IPS DF 6.9 (cell line): ENCODE measurements around the gene TET2.

ENCODE experiments used
- DNase-seq: peaks from one replicate; pipeline ENCODE4 v3.0.0-alpha.2; 2013; ENCODE audit warnings: low read depth, low spot score
- H3K27ac ChIP-seq: one replicate; pipeline ENCODE4 v1.5.1; 2013; ENCODE audit warnings: low read length, control low read depth
- H3K27me3 ChIP-seq: 2 replicates; pipeline ENCODE4 v1.6.1; 2013; ENCODE audit warnings: mild to moderate bottlenecking, low read length; ENCODE audit not compliant: control insufficient read depth, insufficient read depth
- H3K36me3 ChIP-seq: 2 replicates; pipeline ENCODE4 v1.6.1; 2013; ENCODE audit warnings: low read length; ENCODE audit not compliant: control insufficient read depth, insufficient read depth
- H3K4me1 ChIP-seq: 2 replicates; pipeline ENCODE4 v1.6.1; 2013; ENCODE audit warnings: low read length; ENCODE audit not compliant: control insufficient read depth, insufficient read depth
- H3K4me3 ChIP-seq: 2 replicates; pipeline ENCODE4 v1.5.1; 2013; ENCODE audit warnings: mild to moderate bottlenecking, low read length
- H3K9me3 ChIP-seq: 2 replicates; pipeline ENCODE4 v1.6.1; 2013; ENCODE audit warnings: low read length, inconsistent platforms; ENCODE audit not compliant: control insufficient read depth, insufficient read depth
- WGBS: extraction: QIAGEN DNeasy Blood & Tissue Kit; methylation state at CpG from one replicate; pipeline ENCODE4 v1.1.7; 2013; ENCODE audit warnings: mixed read lengths, missing lambda C conversion rate; ENCODE audit not compliant: insufficient read length, insufficient coverage; 5-methylcytosine and 5-hydroxymethylcytosine counted together

Gene TET2

GRCh38 chr4:105232374-105232773, 85.7 kb downstream of the TET2 start:
- Histone ChIP-seq H3K27me3 (no peaks in the 10 kb centered on the region), H3K4me1 (no peaks in the 10 kb centered on the region), H3K9me3 (no peaks in the 10 kb centered on the region), H3K27ac (no peak overlapping the region), H3K36me3 (no peaks in the 10 kb centered on the region), H3K4me3 (no peak overlapping the region)
- WGBS: no CpG with 5 or more reads among the region's 4 CpGs
- DNase-seq: no peak

DNA sequence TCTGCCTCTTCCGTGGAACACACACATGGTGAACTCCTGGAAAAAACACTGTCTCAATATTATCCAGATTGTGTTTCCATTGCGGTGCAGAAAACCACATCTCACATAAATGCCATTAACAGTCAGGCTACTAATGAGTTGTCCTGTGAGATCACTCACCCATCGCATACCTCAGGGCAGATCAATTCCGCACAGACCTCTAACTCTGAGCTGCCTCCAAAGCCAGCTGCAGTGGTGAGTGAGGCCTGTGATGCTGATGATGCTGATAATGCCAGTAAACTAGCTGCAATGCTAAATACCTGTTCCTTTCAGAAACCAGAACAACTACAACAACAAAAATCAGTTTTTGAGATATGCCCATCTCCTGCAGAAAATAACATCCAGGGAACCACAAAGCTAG, 87.9 kb downstream of the TET2 start:
- WGBS: no CpG with 5 or more reads among the region's 4 CpGs
- no peak for DNase-seq
- no peak overlapping the region for H3K27ac ChIP-seq
- no peaks in the 10 kb centered on the region for H3K27me3 ChIP-seq
- H3K36me3 ChIP-seq: no peaks in the 10 kb centered on the region
- H3K9me3 ChIP-seq: no peaks in the 10 kb centered on the region
- H3K4me1 ChIP-seq: no peaks in the 10 kb centered on the region
- no peak overlapping the region for H3K4me3 ChIP-seq

- no peak for DNase-seq
- Histone ChIP-seq H3K27ac (no peak overlapping the region), H3K27me3 (no peaks in the 10 kb centered on the region), H3K9me3 (no peaks in the 10 kb centered on the region), H3K4me1 (no peaks in the 10 kb centered on the region), H3K4me3 (no peak overlapping the region), H3K36me3 (no peaks in the 10 kb centered on the region)
- no CpG with 5 or more reads among the region's 4 CpGs for WGBS
Observed at GRCh38 chr4:105236202-105236915, 89.7 kb downstream of the TET2 start.

DNA sequence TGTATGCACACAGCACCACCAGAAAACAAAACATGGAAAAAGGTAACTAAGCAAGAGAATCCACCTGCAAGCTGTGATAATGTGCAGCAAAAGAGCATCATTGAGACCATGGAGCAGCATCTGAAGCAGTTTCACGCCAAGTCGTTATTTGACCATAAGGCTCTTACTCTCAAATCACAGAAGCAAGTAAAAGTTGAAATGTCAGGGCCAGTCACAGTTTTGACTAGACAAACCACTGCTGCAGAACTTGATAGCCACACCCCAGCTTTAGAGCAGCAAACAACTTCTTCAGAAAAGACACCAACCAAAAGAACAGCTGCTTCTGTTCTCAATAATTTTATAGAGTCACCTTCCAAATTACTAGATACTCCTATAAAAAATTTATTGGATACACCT, 90.2 kb downstream of the TET2 start:
- no CpG with 5 or more reads among the region's 2 CpGs for WGBS
- Histone ChIP-seq H3K9me3 (no peaks in the 10 kb centered on the region), H3K4me3 (no peak overlapping the region)

GRCh38 chr4:105240037-105240436, 93.4 kb downstream of the TET2 start:
- 100% methylated on average over 1 of the region's 5 CpGs for WGBS
- Histone ChIP-seq H3K36me3 (no peaks in the 10 kb centered on the region), H3K27ac (no peak overlapping the region), H3K9me3 (no peaks in the 10 kb centered on the region), H3K27me3 (no peaks in the 10 kb centered on the region), H3K4me3 (no peak overlapping the region), H3K4me1 (no peaks in the 10 kb centered on the region)
- no peak for DNase-seq

More for the DNA sequence above, 90.2 kb downstream of the TET2 start:
- Histone ChIP-seq H3K27ac (no peak overlapping the region), H3K27me3 (no peaks in the 10 kb centered on the region), H3K4me1 (no peaks in the 10 kb centered on the region), H3K36me3 (no peaks in the 10 kb centered on the region)
- no peak for DNase-seq

GRCh38 chr4:105241451-105241850, 94.8 kb downstream of the TET2 start:
- H3K4me3 ChIP-seq: no peak overlapping the region
- no peaks in the 10 kb centered on the region for H3K9me3 ChIP-seq

GRCh38 chr4:105243446-105243845, 96.8 kb downstream of the TET2 start:
- DNase-seq: no peak
- H3K4me1 ChIP-seq: no peaks in the 10 kb centered on the region
- no peaks in the 10 kb centered on the region for H3K27me3 ChIP-seq
- WGBS: no CpG with 5 or more reads among the region's 13 CpGs
- no peaks in the 10 kb centered on the region for H3K36me3 ChIP-seq
- H3K27ac ChIP-seq: no peak overlapping the region
- no peaks in the 10 kb centered on the region for H3K9me3 ChIP-seq
- no peak overlapping the region for H3K4me3 ChIP-seq

More at GRCh38 chr4:105241451-105241850, 94.8 kb downstream of the TET2 start:
- H3K36me3 ChIP-seq: no peaks in the 10 kb centered on the region
- H3K27me3 ChIP-seq: no peaks in the 10 kb centered on the region
- WGBS: no CpG with 5 or more reads among the region's 4 CpGs
- DNase-seq: no peak
- no peak overlapping the region for H3K27ac ChIP-seq
- no peaks in the 10 kb centered on the region for H3K4me1 ChIP-seq

DNA sequence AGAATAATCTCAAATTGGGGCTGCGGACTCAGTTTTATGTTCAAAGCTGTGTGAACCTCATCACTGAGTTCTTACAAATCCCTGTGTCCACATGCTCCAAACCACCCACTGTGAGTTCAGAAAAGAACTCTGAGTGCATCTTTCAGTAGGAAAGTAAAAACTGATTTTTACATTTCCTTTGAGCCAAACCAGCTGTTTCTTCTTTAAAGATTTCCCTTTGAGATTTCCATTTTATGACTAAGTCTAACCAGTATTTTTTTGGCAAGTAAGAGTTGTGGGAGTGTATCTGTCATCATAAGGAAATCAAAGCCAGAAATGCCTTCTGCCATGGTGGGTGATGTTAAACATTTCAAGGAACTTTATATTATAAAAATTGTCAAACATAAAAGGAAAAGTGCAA, 100.0 kb downstream of the TET2 start:
- no CpG with 5 or more reads among the region's 1 CpG for WGBS
- Histone ChIP-seq H3K4me1 (no peaks in the 10 kb centered on the region), H3K27me3 (no peaks in the 10 kb centered on the region), H3K4me3 (no peak overlapping the region), H3K27ac (no peak overlapping the region), H3K9me3 (no peaks in the 10 kb centered on the region), H3K36me3 (no peaks in the 10 kb centered on the region)
- DNase-seq: no peak

DNA sequence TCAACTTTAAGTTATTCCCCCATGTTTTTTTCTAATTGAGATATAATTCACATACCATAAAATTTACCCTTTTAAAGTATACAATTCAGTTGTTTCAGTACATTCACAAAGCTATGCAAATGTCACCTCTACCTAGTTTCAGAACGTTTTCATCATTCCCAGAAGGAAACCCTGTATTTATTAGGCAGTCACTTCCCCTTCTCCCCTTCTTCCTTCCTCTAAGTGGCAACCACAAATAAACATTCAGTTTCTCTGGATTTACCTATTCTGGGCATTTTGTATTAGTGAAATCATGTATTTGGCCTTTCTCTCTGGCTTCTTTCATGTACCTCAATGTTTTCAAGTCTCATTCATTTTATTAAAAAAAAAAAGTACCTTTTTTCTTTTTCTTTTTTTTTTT, 101.9 kb downstream of the TET2 start:
- WGBS: no CpG with 5 or more reads among the region's 1 CpG
- no peak overlapping the region for H3K4me3 ChIP-seq
- DNase-seq: no peak

GRCh38 chr4:105257817-105258495, 111.3 kb downstream of the TET2 start:
- no CpG with 5 or more reads among the region's 1 CpG for WGBS
- H3K36me3 ChIP-seq: no peaks in the 10 kb centered on the region

More for the DNA sequence above, 101.9 kb downstream of the TET2 start:
- Histone ChIP-seq H3K9me3 (no peaks in the 10 kb centered on the region), H3K27ac (no peak overlapping the region), H3K4me1 (no peaks in the 10 kb centered on the region), H3K27me3 (no peaks in the 10 kb centered on the region), H3K36me3 (no peaks in the 10 kb centered on the region)

DNA sequence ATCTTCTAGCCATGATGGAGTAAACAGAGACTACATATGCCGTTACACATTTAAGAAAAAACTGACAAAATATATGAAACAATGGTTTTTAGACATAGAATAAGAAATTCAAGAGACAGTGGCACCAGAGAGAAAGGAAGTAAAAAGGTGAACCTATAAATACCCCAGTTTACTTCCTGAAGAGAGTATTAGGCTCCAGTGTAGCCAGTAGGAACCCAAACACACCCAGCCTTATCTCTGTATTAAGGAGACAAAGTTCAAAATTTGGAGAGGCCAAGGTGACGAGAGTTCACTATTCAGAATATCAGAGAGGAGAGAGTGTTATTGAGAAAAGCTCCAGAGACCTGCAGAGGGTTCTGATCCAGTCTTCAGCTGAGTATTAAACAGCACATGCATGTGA, 119.0 kb downstream of the TET2 start:
- H3K4me1 ChIP-seq: no peaks in the 10 kb centered on the region
- no peaks in the 10 kb centered on the region for H3K9me3 ChIP-seq
- H3K27ac ChIP-seq: no peak overlapping the region
- H3K27me3 ChIP-seq: no peaks in the 10 kb centered on the region
- DNase-seq: no peak
- WGBS: no CpG with 5 or more reads among the region's 2 CpGs
- H3K4me3 ChIP-seq: no peak overlapping the region
- no peaks in the 10 kb centered on the region for H3K36me3 ChIP-seq

More at GRCh38 chr4:105257817-105258495, 111.3 kb downstream of the TET2 start:
- Histone ChIP-seq H3K4me1 (no peaks in the 10 kb centered on the region), H3K4me3 (no peak overlapping the region), H3K27ac (no peak overlapping the region), H3K27me3 (no peaks in the 10 kb centered on the region), H3K9me3 (no peaks in the 10 kb centered on the region)
- no peak for DNase-seq
